Mesenteric fat pad (tissue), 1 donor: ENCODE data around the gene OR2F1. TPM values are rescaled to one million over a fixed set of nuclear protein-coding genes. Genes with fewer than 3 reads are reported as not detected.

Experiments
- DNase-seq: peaks from one replicate; pipeline ENCODE4 v3.0.0-alpha.2; 2020; ENCODE audit warnings: low spot score
- long read RNA-seq: library from polyadenylated mRNA; unstranded; transcript quantifications from one replicate; pipeline ENCODE4 v2.0.0, GENCODE V29; 2020
- total RNA-seq: library from RNA; stranded (reverse); fragmentation: NEBNext Ultra II Directional; extraction: Animal tissue kit (Norgen Biotek cat#: 25700); gene quantifications from one replicate; pipeline ENCODE4 v1.2.1, GENCODE V29; 2021
- donor health status: DM: yes; HTN: yes; CAD: no.

Gene OR2F1, protein sequence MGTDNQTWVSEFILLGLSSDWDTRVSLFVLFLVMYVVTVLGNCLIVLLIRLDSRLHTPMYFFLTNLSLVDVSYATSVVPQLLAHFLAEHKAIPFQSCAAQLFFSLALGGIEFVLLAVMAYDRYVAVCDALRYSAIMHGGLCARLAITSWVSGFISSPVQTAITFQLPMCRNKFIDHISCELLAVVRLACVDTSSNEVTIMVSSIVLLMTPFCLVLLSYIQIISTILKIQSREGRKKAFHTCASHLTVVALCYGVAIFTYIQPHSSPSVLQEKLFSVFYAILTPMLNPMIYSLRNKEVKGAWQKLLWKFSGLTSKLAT
- total RNA-seq, result not detected
- long read RNA-seq, result 0 reads

DNA sequence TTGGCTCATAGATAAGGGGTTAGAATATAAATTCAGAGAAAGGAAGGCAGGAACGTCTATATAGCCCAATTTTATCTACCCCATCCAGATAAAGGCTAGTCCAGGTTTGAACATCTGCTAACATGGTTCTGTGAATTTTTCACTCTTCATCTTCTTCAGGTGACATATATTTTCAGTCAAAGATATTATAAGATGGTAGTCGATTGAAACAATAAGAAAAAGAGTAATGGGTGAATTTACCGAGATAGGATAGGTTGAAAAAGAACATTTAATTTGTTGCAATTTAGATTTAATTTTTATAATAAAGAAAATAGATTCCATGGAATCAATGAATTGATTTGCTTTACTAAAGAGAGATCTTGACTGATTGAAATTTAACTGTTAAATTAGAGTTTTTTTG lies at the start of gene OR2F1:
Gene OR2F1 (plus strand): TSS at position 301 of the 400 bp plus-strand sequence. CDS start 5,127 bp downstream, outside the sequence.
- no peak for DNase-seq

DNA sequence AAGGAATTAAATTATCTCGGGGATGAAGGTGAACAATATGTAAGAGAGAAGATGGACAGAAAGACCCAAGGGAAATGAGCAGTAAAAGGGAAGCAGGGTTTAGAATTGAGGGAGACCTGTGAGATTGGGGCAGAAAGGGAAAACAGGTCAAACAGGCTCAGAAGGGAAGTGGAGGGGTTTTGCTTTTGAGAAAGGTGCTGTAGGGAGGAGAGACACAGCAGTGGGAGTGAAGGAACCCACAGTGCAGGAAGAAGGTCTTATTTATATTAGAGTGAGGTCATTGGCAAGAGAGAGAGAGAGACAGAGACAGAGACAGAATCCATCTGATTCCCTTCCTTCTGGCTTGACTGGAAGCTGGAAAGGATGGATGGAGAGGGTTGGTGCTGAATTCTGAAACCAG lies 49.1 kb upstream of the OR2F1 start:
- no peak for DNase-seq

DNA sequence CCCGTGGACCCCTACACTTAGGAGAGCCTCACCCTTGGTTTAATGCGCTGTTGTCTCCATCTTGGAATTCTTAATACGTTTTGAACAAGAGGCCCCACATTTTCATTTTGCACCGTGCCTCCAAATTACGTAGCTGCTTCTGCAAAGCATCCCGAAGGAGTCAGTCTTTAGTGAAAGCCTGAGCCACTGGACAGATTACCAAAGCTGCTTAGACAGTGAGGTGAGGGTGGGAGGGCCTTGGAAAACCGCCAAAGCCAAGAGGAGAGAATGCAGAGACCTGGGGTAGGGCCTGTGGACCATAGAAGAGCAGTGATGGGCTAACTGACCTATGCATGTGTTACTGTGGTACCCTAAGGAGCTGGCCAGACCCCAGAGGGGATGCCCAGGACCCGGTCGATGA lies 48.5 kb upstream of the OR2F1 start:
- DNase-seq, result no peak

DNA sequence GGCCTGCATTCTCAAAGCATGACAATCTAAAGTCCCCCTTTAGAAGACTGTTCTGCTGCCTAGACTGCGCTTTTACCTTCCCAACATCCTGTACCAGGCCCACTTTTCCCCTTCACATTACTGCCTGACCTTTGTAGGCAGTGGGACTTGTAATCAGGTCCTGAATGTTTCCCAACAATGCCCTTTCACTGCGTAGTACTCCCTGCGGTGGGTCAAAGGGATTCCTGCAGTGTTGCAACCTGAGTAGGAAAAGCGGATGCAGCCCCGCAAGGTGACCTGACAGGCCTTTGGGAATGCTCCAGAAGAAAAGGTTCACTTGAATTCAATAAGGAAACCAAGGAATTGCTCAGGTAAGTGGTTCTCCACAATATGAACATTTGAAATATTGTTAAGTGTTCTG lies 47.7 kb upstream of the OR2F1 start:
- DNase-seq, result no peak

DNA sequence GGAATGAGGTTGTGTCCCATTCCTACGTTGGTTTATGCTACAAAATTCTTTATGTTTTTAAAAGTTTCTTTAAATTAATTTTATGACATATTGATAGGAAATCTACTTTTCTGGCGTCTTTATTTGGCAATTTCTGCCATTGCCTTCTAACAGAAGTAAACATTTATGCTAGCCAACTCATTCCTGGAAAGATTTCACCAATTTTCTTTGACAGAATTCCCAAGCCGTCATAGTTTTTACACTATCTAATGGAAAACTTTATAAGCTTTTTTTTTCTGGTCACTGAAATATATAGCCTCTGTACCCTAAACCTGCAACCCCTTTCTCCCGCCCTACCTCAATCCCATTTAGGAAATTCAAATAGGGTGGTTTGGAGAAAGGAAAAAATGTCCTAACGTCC lies 46.5 kb upstream of the OR2F1 start:
- no peak for DNase-seq

DNA sequence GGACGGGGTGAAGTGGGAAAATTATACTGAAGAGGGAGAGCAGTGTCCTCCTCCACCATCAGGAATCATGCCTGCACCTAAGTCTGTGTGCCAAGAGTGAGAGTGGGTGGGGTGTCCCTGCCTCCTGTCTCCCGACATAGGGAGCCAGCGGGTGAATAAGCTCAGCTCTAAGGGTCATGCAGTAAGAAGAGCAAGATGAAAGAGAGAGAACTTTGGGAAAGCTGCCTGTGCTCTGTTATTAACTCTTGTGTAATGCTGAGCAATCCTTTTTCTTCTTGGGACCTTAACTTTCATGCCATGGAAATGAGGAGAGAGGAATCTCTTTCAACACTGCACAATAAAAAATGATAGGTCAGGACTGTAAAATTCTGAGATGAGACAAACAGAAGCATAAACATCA lies 44.8 kb upstream of the OR2F1 start:
- no peak for DNase-seq

DNA sequence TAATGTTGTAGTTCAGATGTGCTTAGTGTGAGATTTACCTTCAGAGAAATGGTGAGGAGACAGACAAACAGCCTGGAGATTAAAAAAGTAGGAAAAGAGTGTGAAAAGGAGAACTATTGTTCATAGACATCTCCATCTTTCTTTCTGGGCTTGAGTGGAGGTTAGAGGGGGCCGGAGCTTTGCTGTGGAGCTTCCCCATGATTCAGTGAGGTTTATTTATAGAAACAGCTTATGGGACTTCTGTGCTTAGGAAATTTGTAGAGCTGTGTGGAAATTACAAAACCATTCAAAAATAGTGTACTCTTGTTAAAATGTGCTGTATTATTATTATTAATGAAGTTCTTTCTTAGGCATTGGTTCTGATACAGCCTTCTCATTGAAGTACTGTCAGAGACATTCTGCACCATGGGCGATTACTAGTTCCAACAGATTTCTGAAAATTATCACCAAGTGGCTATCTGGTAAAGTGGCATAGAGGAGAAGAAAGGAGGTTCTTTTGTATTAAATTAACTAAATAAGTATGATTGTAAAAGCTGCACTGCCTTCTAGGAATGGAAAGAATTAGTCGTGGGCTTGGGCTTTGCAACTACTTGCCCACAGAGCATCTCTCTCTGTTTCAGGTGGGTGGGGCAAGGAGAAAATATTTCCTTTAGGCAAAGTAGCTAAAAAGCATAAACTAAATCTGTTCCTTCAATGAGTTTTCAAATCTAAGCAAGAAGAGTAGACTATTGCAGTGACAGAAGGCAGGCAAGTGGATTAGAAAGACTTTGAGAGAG lies 44.0 kb upstream of the OR2F1 start:
- no peak for DNase-seq

DNA sequence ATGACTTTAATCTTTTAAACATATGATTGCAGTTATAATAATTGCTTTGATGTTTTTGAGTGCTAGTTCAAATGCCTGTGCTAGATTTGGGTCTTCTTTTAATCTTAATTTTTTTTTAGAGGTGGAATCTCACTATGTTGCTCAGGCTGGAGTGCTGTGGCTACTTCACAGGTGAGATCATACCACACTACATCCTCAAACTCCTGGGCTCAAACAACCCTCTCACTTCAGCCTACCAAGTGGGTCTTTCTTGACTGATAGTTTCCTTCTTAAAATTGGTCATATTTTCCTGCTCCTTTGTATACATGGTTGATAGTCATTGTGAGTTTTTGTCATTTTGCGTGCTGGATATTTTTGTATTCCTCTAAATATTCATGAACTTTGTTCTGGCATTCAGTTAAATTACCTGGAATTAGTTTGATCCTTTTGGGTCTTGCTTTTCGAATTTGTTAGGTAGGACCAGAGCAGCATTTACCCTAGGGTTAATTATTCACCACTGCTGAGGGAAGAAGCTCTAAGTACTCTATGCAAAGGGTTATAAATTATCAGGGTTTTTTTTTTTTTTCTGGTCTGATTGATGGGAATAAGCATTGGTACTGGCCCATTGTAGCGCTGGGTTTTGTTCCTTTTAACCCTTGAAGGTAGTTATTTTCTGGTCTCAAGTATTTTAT lies 40.6 kb upstream of the OR2F1 start:
- no peak for DNase-seq

DNA sequence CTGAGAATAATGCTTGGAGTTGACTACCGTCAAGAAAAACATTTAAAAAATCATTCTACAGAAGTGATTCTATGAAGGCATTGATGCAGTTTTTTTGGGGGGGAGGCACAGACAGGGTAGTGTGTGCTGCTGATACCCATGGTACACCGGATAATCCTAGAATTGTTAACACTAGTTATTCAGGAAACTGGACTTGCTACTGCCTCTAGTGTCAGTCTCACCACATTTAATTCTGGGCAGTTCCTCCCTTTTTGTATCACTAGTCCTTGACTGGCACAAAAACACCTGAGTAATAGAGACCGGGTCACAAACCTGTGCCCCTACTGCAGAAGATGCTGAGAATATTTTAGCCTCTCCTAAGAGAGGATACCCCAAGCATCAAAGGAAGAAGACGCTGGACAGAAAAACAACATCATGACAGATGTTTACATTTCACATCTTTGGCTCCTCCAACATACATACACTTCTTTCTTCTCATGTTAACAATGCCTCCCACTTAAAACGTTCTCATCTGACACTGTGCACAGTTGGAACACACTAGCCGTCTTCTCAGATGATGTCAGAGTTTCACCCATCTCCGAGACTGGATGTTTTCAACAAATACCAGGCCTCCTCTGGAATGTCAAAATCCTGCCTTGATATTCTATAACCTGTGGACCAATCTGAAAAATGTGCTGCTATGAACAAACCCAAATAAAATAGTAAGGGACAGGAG lies 39.5 kb upstream of the OR2F1 start:
- no peak for DNase-seq

DNA sequence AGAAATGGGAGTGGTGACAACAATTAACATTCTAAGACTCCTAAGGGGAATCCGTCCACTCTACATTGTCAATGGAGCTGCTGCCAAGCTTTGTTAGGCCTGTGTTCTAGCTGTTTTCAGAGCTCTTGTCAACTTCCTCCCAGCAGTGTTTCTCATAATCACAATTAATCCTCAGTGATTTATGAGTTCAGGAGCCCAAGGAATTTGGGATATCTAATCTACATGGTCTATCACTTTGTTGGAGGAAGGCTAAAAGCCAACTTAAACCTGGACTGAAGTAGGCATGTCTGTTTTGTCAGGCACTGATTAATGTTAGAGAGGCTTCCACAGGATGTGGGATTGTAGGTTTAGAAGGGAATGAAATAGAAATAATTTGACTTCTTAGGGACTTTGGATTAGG lies 29.8 kb upstream of the OR2F1 start:
- no peak for DNase-seq

DNA sequence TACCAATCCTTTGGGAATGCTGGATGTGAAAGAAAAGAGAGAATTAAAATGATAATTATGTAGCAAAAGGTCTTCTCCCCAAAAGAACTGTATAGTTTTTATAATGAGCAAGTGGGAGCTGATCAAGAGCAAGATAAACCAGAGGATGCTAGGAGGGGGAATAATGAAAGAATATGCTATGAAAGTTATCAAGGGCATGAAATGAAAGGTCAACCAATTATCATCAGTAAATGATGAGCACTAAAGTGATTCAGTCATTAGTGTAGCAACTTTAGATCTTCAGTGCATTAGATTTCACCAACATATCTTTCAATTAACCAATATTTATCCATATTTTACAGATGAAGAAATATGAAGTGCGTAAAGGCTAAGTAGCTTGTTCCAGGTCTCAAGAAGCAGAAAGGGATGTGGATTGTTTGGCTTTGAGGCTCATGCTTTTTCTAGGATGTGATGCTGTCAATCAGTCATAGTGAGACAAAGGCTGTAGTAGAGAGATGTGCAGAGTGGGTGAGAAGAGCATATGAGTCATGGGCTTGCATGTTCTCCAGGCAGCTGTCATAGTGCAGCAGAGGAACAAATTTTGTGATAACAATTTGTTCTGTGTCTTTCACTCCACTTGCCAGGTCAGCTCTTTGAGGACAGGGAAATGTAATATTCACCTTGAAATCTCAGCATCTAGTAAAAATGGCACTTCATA lies 25.3 kb upstream of the OR2F1 start:
- DNase-seq, result no peak

DNA sequence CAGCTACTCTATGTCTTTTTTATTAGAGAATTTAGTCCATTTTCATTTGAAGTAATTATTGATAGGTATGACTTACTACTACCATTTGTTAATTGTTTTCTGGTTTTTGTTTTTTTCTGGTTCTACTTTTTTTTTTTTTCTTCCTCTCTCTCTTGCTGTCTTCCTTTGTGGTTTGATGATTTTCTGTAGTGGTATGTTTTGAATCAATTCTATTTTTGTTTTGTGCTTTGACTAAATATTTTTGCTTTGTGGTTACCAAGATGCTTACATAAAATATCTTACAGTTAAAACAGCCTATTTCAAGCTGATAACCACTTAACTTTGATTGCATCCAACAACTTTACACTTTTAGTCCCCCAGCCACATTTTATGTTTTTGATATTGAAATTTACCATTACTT lies 22.9 kb upstream of the OR2F1 start:
- no peak for DNase-seq

DNA sequence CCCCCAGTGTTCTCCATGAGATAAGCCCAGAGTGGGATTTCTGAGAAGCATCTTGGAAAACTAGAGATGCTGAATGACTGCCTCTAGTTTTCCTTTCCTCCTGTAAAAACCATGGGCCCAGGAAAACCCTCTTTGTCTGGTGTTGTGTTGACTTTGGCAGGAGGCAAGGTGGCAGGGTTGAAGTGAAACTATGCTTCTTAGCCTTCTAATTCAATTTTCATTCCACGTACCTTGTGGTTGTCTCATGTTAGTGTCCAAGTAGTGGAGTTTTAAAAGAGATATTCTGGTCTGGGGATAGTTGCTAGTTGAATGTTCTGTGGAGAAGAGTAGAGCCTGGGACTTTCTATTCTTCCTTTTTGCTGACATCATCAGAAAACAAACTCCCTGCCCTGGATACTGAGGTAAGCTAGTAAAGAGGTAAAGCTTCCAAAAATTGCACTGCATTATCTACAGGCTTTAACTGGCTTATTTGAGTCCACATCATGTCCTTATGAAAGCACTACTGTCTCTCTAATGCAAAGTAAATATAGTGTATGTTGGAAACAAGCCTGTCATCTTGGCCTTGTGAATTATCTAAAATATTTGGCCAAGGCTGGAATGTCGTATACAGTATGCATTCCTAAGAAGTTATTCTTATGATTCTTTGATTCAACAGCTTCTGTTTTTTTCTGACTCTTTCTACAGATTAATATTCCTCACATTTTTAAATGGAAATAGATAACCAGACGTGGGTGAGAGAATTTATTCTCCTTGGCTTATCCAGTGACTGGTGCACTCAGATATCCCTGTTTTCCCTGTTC lies 19.9 kb upstream of the OR2F1 start, which contains the start of gene OR2F2:
Gene OR2F2 (plus strand): TSS at position 708 of the 800 bp plus-strand sequence. CDS start 0 bp downstream, at position 708.
- DNase-seq, result no peak

DNA sequence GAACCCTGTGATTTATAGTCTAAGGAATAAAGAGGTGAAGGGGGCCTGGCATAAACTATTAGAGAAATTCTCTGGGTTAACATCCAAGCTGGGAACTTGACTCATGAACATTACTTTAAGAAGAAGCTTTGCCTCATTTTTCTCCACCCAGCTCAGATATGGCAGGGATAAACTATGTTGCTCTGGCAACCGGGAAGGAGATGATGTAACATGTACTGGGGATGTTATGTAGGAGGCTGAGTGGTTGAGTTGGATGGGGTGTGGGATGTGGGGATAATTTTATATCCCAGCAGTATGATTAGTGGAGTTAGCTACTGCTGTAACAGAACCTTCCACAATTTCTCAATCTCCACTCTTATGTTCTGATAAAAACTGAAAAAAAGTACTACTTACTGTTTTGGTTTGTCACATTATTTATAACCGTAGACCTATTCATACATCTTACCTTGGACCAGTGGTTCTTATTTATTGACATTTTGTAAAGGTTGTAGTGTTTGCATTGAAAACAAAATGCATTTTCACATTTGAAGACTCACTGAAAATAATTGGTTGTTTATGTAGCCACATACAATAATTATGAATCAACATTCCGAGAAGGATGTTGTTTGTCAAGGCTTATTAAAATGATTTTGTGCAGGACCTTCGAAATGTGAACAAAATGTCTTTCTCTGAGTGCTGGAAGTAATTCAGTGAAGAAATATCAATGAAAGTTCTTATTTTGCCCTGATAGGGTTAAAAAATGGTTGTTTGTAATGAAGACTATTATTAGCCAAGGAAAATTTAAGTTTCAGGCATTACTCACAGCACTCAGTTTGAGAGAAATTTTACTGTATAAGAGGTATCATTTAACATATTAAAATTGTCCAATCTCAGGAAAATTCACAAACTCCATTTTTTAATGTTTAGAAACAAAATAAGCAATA lies 18.3 kb upstream of the OR2F1 start:
- DNase-seq, result no peak

DNA sequence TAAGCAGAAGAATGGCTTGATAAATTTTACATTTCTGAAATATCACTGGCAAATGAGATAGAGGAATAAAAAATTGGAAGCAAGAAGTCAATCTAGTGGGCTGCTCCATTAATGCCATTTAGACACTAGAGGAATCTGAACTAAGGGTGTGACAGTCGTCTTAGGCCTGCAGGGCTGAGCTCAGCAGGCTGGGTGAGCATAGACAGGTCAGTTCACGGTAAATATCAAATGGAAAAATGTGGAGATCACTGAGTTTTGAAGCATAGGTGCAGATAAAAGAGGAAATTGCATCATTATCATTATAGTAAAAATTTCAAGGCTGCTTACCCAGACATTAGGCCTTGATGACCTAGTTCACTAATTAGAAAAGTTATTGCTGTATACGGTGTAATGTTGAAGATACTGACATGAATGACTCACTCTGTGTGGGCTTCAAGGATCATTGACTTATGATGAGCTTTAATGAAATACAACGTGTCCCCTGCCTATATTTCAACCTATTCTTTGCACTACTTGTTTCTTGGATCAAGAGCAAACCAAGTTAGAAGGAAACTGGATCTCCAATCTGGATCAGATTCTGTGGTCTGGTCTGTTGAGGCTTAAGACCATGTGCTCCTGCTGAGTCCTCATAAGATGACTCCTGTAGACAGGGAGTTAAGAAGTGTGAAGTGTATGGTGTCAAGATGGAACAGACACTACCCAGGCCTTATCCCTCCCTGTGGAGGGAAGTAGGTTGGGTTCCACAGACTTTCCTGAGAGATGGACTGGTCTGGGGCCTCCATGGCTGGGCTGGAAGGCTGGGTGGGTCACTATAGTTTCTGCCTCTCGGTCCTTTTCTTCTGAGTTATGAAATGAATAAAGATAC lies 16.0 kb upstream of the OR2F1 start:
- no peak for DNase-seq

DNA sequence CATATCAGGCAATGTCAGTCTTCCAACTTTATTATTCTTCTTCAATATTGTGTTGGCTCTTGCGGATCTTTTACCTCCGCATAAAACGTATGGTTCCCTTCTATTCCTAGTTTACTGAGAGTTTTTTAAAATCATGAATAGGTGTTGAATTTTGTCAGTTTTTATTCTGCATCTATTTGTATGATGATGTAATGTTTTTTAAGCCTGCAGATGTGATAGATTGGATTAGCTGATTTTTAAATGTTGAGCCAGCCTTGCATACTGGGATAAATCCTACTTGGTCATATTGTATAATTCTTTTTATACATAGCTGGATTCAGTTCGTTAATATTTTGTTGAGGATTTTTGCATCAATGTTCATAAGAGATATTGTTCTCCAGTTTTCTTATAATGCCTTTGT lies 9.2 kb upstream of the OR2F1 start:
- no peak for DNase-seq

DNA sequence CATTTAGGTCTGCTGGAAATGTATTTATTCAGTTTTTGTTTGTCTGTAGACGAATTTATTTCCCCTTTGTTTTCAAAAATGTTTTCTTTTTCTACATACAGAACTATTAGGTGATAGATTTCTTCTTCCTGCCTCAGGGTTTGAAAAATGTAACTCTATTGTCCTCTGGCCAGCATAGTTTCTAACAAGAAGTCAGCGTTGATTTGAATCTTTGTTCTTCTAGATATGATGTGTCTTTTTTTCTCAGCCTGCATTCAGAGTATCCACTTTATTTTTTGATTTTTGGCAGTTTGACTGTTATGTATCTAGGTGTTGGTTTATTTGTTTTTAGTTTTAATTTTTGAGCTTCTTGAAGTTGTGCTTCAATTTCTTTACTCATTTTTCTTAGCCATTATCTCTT lies 7.5 kb upstream of the OR2F1 start:
- no peak for DNase-seq

DNA sequence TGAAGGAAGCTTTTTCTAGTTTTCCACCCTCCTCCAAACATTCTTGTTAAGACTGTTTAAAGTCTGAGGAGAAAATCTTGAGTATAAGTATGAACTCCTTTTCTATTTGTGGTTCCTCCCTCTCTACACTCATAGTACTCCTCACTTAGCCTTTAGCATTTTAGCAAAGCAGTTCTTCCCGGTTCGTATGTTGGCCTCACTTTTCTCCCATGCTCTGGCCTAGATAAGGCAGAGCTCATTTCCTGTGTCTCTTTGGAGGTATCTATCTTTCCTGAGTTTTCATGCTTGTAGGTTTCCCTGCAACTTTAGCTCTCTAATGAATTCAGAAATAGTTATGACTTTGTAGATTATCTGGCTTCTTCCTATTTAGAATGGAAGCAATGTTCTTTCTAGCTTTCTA lies 5.9 kb upstream of the OR2F1 start:
- DNase-seq, result no peak
